Transverse colon (tissue), 4 donors: ENCODE measurements around the gene FIBIN. TPM values are rescaled to one million over a fixed set of nuclear protein-coding genes. Genes with fewer than 3 reads are reported as not detected.

Source experiments
- DNase-seq: peaks from one replicate; pipeline ENCODE4 v3.0.0-alpha.2; 2019
- H3K27ac ChIP-seq, 4 donors: fragments of 200-600 bp; sonication (generic); 2 replicates each; pipeline ENCODE4 v1.5.1; 2016 to 2018; ENCODE audit warnings: inconsistent platforms in 4 of 4
- H3K27me3 ChIP-seq: fragments of 200-600 bp; sonication (generic); 2 replicates; pipeline ENCODE4 v1.5.1; 2017; ENCODE audit warnings: inconsistent platforms
- H3K36me3 ChIP-seq, 4 donors: fragments of 200-600 bp; sonication (generic); 2 replicates each; pipeline ENCODE4 v1.5.1; 2017 to 2019; ENCODE audit warnings: inconsistent platforms in 4 of 4
- H3K4me1 ChIP-seq, 4 donors: fragments of 200-600 bp; sonication (generic); 2 replicates each; pipeline ENCODE4 v1.5.1; 2017 to 2020; ENCODE audit warnings: inconsistent platforms in 4 of 4
- H3K4me3 ChIP-seq, 4 donors: fragments of 200-600 bp; sonication (generic); 1 replicate in 1 of 4; 2 replicates in 3 of 4; pipeline versions ENCODE4 v1.5.1 to v1.6.1; 2017 to 2019; ENCODE audit warnings: inconsistent platforms in 4 of 4
- H3K9me3 ChIP-seq, 2 donors: fragments of 200-600 bp; sonication (generic); 2 replicates each; pipeline ENCODE4 v1.5.1; 2017 to 2019; ENCODE audit warnings: inconsistent platforms in 2 of 2
- EP300 ChIP-seq: sonication (generic); formaldehyde crosslinking; IDR thresholded peaks from one replicate; pipeline ENCODE4 v1.6.1; 2017; ENCODE audit warnings: antibody characterized with exemption, low read depth
- POLR2A ChIP-seq: fragments of 450-650 bp; IDR thresholded peaks from one replicate; pipeline ENCODE4 v1.6.1; 2016; ENCODE audit warnings: antibody characterized with exemption, mild to moderate bottlenecking, moderate library complexity
- POLR2AphosphoS5 ChIP-seq, 3 donors: sonication (generic); formaldehyde crosslinking; IDR thresholded peaks; one replicate each; pipeline ENCODE4 v1.6.1; 2016; ENCODE audit warnings: antibody characterized with exemption in 3 of 3
- WGBS, 2 donors: methylation state at CpG; one replicate each; pipeline ENCODE4 v1.1.5; 2018; ENCODE audit warnings: low coverage in 1 of 2; 5-methylcytosine and 5-hydroxymethylcytosine counted together
- in situ Hi-C, 4 donors: fragments of 200-750 bp; cut with MboI; loops; one replicate each; pipeline versions ENCODE4 v1.15.0 to v1.15.1; 2017; ENCODE audit warnings: low sequenced_read_pairs in 3 of 4, low pct_ligation_motif_present in 1 of 4, low pct_unique_long_range_greater_than_20kb in 1 of 4
- intact Hi-C: fragments of 100-400 bp; cut with DNase I; formaldehyde crosslinking; loops from one replicate; pipeline ENCODE4 v1.15.1; 2023; ENCODE audit warnings: low total_unique reads
- total RNA-seq, 4 donors: library from RNA; depleted of rRNA; stranded (reverse); fragments of >200 nt; gene quantifications; one replicate each; pipeline ENCODE4 v1.1.0, GENCODE V29; 2016
- TF ChIP-seq, protein P1 (sequence below), 5 experiments: fragments of 200-600 bp in 3 of 5; fragments of 450-650 bp in 2 of 5; sonication (generic) in 3 of 5; IDR thresholded peaks; 1 replicate in 2 of 5; 2 replicates in 3 of 5; pipeline ENCODE4 v1.5.1; 2016 to 2017; ENCODE audit warnings: antibody characterized with exemption in 5 of 5, inconsistent platforms in 3 of 5, mild to moderate bottlenecking in 2 of 5, moderate library complexity in 1 of 5

Gene FIBIN
- total RNA-seq, 4 donors from 2014 or later, result 0.60 to 15.2 (median 4.4) TPM

DNA sequence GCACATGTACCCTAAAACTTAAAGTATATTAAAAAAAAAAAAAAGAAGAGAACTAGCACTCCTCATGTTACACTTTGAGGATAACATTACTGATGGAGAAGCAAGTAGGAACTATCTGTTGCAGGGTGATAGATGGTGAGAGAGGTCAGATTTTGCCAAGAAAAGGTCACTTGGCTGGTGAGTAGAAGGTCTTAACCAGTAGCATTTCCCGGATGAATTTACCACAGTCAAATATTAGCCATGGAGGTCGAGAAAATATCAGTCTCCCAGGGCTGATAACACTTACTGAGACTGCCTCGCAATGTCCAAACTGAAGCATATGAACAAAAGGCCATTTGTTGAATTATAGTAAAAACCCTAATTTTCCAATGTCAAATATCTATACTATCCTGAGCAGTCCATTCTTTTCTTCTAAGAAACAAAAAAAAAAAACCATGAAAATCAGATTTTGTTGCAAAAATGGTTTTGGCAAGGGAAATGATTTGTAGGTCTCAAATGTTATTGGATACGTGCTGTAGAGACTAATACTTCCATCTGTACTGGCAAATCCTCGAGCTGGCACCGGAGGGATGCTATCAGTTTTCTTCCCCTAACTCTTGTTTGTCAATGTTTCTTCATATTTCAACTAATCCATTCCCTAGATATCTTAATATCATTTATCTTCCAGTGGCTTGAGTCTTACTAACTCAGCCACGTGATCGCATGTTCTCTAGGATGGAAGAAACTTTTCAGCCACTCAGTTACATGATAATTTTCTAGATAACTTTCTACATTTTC, 32.2 kb downstream of the FIBIN start:
- in situ Hi-C loops, result no loop called here
- WGBS, 2 donors, result 75 to 81% methylated on average over 8 of the region's 8 CpGs
- Histone ChIP-seq H3K9me3 (no peaks in the 10 kb centered on the region), H3K27ac (no peak overlapping the region), H3K27me3 (no peaks in the 10 kb centered on the region), H3K4me3 (no peak overlapping the region), H3K4me1 (no peaks in the 10 kb centered on the region), H3K36me3 (no peaks in the 10 kb centered on the region)
- TF ChIP-seq EP300, result no peak
- TF ChIP-seq POLR2A, result no peak
- TF ChIP-seq, protein P1, sequence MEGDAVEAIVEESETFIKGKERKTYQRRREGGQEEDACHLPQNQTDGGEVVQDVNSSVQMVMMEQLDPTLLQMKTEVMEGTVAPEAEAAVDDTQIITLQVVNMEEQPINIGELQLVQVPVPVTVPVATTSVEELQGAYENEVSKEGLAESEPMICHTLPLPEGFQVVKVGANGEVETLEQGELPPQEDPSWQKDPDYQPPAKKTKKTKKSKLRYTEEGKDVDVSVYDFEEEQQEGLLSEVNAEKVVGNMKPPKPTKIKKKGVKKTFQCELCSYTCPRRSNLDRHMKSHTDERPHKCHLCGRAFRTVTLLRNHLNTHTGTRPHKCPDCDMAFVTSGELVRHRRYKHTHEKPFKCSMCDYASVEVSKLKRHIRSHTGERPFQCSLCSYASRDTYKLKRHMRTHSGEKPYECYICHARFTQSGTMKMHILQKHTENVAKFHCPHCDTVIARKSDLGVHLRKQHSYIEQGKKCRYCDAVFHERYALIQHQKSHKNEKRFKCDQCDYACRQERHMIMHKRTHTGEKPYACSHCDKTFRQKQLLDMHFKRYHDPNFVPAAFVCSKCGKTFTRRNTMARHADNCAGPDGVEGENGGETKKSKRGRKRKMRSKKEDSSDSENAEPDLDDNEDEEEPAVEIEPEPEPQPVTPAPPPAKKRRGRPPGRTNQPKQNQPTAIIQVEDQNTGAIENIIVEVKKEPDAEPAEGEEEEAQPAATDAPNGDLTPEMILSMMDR (IDR thresholded peaks at IDR 0.05), result no peak
- TF ChIP-seq POLR2AphosphoS5 (IDR thresholded peaks at IDR 0.05), result no peak
- intact Hi-C loops, result no loop called here
- DNase-seq, result no peak

DNA sequence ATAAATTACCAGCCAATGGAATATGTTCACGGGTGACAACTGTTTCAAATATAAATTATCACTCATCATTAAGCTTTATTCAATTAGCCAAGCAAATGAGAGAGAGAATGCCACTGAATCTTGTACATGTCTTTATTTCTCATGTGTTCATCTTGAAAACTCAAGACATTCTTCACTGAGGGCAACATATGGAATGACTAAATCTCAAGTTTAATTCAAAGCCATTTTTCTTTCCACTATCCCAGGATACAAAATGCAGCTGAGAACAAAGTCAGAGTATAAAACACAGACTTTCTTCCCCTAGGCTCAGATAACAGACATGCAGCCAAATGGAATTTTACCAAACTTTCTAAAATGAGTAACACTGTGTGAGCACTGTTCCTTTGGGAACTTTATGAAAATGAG, 34.7 kb downstream of the FIBIN start:
- no peak overlapping the region for H3K27ac ChIP-seq
- H3K9me3 ChIP-seq, result no peaks in the 10 kb centered on the region
- TF ChIP-seq EP300 (no peak), POLR2AphosphoS5 (IDR thresholded peaks at IDR 0.05) (no peak), POLR2A (no peak)
- TF ChIP-seq, protein P1 (IDR thresholded peaks at IDR 0.05), result no peak
- no peak overlapping the region for H3K4me3 ChIP-seq
- in situ Hi-C loops (no loop called here), intact Hi-C loops (no loop called here)
- H3K36me3 ChIP-seq, result no peaks in the 10 kb centered on the region
- DNase-seq, result no peak
- no peaks in the 10 kb centered on the region for H3K27me3 ChIP-seq
- WGBS, 2 donors, result 54 to 60% methylated on average over 1 of the region's 1 CpG
- no peaks in the 10 kb centered on the region for H3K4me1 ChIP-seq

DNA sequence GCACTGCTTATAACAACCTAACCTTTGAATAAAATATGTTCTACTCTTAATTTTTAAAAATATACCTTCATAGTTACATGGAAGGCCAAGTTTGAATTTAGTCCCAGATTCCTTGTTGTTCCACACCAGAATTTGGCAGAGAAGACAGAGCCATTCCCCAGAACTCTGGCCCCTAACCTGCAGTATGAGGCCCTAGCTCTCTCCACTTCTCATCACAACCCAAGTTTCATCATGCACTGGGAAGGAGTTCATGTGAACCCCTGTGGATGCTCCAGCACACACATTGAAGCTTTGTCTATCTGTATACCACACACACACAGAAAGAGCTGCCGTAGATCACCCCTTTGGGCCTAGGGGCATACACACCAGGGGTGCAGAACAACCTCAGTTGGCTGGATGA, 36.1 kb downstream of the FIBIN start:
- in situ Hi-C loops, result no loop called here
- intact Hi-C loops, result no loop called here

DNA sequence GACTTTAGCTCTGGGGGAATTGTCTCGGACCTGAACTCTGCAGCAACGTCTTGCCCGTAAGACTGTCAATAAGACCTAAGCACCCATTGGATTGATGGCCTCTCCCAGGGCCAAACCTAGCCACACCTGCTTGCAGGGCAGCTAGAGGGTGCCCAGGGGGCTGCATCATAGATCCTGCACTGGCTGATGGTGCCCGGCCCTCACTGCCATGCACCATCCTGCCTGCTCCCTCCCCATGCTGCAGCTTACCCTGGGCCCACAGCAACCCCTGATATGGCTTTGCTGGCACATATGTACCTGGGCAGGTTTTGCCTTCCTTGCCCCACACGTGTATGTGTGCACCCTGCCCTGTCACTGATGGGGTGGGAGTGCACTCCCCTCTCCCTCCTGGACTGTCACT, 37.8 kb downstream of the FIBIN start:
- DNase-seq, result no peak
- H3K4me1 ChIP-seq, result no peaks in the 10 kb centered on the region
- TF ChIP-seq EP300, result no peak
- no peak for TF ChIP-seq POLR2A
- TF ChIP-seq POLR2AphosphoS5 (IDR thresholded peaks at IDR 0.05), result no peak
- TF ChIP-seq, protein P1 (IDR thresholded peaks at IDR 0.05), result no peak
- H3K36me3 ChIP-seq, result no peaks in the 10 kb centered on the region
- H3K27ac ChIP-seq, result no peak overlapping the region
- intact Hi-C loops (no loop called here), in situ Hi-C loops (no loop called here)
- WGBS, 2 donors, result 88% methylated on average over 5 of the region's 5 CpGs; no CpG with 5 or more reads in 1 of the 2 donors
- H3K4me3 ChIP-seq, result no peak overlapping the region
- H3K9me3 ChIP-seq, result no peaks in the 10 kb centered on the region
- H3K27me3 ChIP-seq, result no peaks in the 10 kb centered on the region

More for the DNA sequence above, 36.1 kb downstream of the FIBIN start:
- no peak for DNase-seq
- Histone ChIP-seq H3K4me3 (no peak overlapping the region), H3K9me3 (no peaks in the 10 kb centered on the region), H3K27me3 (no peaks in the 10 kb centered on the region), H3K36me3 (no peaks in the 10 kb centered on the region), H3K27ac (no peak overlapping the region), H3K4me1 (no peaks in the 10 kb centered on the region)
- WGBS, 2 donors, result 95% methylated on average over 1 of the region's 1 CpG; no CpG with 5 or more reads in 1 of the 2 donors
- TF ChIP-seq POLR2AphosphoS5 (IDR thresholded peaks at IDR 0.05) (no peak), EP300 (no peak)
